Spleen (tissue), 7 donors: ENCODE measurements around the gene OR4K15.

ENCODE experiments used
- CTCF ChIP-seq, 11 experiments: fragments of 200-600 bp in 7 of 11; fragments of 450-650 bp in 4 of 11; sonication (generic) in 4 of 11; IDR thresholded peaks in 8 of 11; conservative IDR thresholded peaks in 3 of 11; 1 replicate in 7 of 11; 2 replicates in 4 of 11; pipeline versions ENCODE4 v1.4.0 to v1.8.0; 2016 to 2021; ENCODE audit warnings: antibody characterized with exemption in 11 of 11, inconsistent platforms in 4 of 11, mild to moderate bottlenecking in 1 of 11
- POLR2A ChIP-seq, 3 donors: fragments of 450-650 bp; IDR thresholded peaks; one replicate each; pipeline ENCODE4 v1.5.1; 2017; ENCODE audit warnings: antibody characterized with exemption in 3 of 3, mild to moderate bottlenecking in 1 of 3
- donor health status: DM: no; HTN: no; CAD: no; lungs with moderate emphysema.
- donor health status: DM: no; HTN: no; CAD: no.
- donor health status: DM: no; HTN: no; CAD: no.

GRCh38 chr14:19993438-19993837, 18.0 kb downstream of the OR4K15 start:
- TF ChIP-seq POLR2A (IDR thresholded peaks at IDR 0.05), result no peak
- TF ChIP-seq CTCF (IDR thresholded peaks at IDR 0.05 in 8 of 11, conservative IDR thresholded peaks at IDR 0.05 in 3 of 11), result no peak
